CD4-positive, alpha-beta T cell treated with Interferon gamma for 1 hour (primary cell): Measurements from ENCODE around the gene KANSL1.

Experiments
- DNase-seq: peaks from one replicate; pipeline ENCODE4 v3.0.0-alpha.2; 2020

The KANSL1 gene

GRCh38 chr17:46167267-46167666 is 26.0 kb downstream of the KANSL1 start:
- DNase-seq, result no peak

GRCh38 chr17:46166692-46167249 is 26.5 kb downstream of the KANSL1 start:
- DNase-seq, result no peak

- DNase-seq, result no peak
Measured at GRCh38 chr17:46163929-46164594, 29.2 kb downstream of the KANSL1 start.

- no peak for DNase-seq
Measured at GRCh38 chr17:46163316-46163715, 29.9 kb downstream of the KANSL1 start.

GRCh38 chr17:46162866-46163265 is 30.4 kb downstream of the KANSL1 start:
- no peak for DNase-seq

GRCh38 chr17:46160169-46160568 is 33.1 kb downstream of the KANSL1 start:
- DNase-seq, result no peak

- no peak for DNase-seq
Measured at GRCh38 chr17:46159686-46160085, 33.5 kb downstream of the KANSL1 start.

GRCh38 chr17:46158323-46159296 is 34.6 kb downstream of the KANSL1 start:
- no peak for DNase-seq

GRCh38 chr17:46157443-46158062 is 35.7 kb downstream of the KANSL1 start:
- no peak for DNase-seq

GRCh38 chr17:46154151-46154816 is 38.9 kb downstream of the KANSL1 start:
- peak; percentile 10 for DNase-seq

GRCh38 chr17:46152423-46152822 is 40.8 kb downstream of the KANSL1 start:
- no peak for DNase-seq

- DNase-seq, result no peak
Measured at GRCh38 chr17:46151762-46152161, 41.5 kb downstream of the KANSL1 start.

- DNase-seq, result no peak
Measured at GRCh38 chr17:46150216-46150963, 42.8 kb downstream of the KANSL1 start.

- DNase-seq, result no peak
Measured at GRCh38 chr17:46148247-46148646, 45.0 kb downstream of the KANSL1 start.

GRCh38 chr17:46147296-46147695 is 45.9 kb downstream of the KANSL1 start:
- no peak for DNase-seq

- DNase-seq, result no peak
Measured at GRCh38 chr17:46144246-46144645, 49.0 kb downstream of the KANSL1 start.

GRCh38 chr17:46143827-46144236 is 49.4 kb downstream of the KANSL1 start:
- no peak for DNase-seq

GRCh38 chr17:46141645-46142044 is 51.6 kb downstream of the KANSL1 start:
- no peak for DNase-seq

GRCh38 chr17:46140645-46141197 is 52.5 kb downstream of the KANSL1 start:
- DNase-seq, result no peak

- no peak for DNase-seq
Measured at GRCh38 chr17:46139432-46140210, 53.6 kb downstream of the KANSL1 start.

GRCh38 chr17:46138473-46138872 is 54.8 kb downstream of the KANSL1 start:
- DNase-seq, result no peak
